H9 (cell line): ENCODE results near the gene SUPT3H. TPM values are rescaled to one million over a fixed set of nuclear protein-coding genes. Genes with fewer than 3 reads are reported as not detected.
"Not testable (repeated sequence)": the region's sequence is repeated elsewhere in the genome, so short reads cannot be mapped to it uniquely, and the experiment has no call there.

Experiments used
- DNase-seq: peaks from one replicate; pipeline ENCODE4 v3.0.0-alpha.2; 2017
- H2AFZ ChIP-seq: one replicate; pipeline ENCODE4 v1.6.1; 2013; ENCODE audit warnings: mild to moderate bottlenecking, low read length, control low read depth, moderate library complexity
- H2AK5ac ChIP-seq: 2 replicates; pipeline ENCODE4 v1.6.1; 2013; ENCODE audit warnings: low read length, control low read depth, mixed read lengths; ENCODE audit not compliant: insufficient read length
- H2BK120ac ChIP-seq: one replicate; pipeline ENCODE4 v1.6.1; 2013; ENCODE audit warnings: low read depth, mild to moderate bottlenecking, low read length, control low read depth, inconsistent platforms; ENCODE audit not compliant: poor library complexity, severe bottlenecking
- H2BK12ac ChIP-seq: 2 replicates; pipeline ENCODE4 v1.6.1; 2013; ENCODE audit warnings: low read length, control low read depth, mixed read lengths, low read depth; ENCODE audit not compliant: insufficient read length
- H2BK15ac ChIP-seq: 2 replicates; pipeline ENCODE4 v1.6.1; 2013; ENCODE audit warnings: low read depth, low read length, control low read depth
- H2BK20ac ChIP-seq: one replicate; pipeline ENCODE4 v1.6.1; 2013; ENCODE audit warnings: low read depth, mild to moderate bottlenecking, low read length, control low read depth, inconsistent platforms; ENCODE audit not compliant: poor library complexity, severe bottlenecking
- H2BK5ac ChIP-seq: 2 replicates; pipeline ENCODE4 v1.6.1; 2013; ENCODE audit warnings: low read length, control low read depth, mixed read lengths; ENCODE audit not compliant: insufficient read length
- H3K14ac ChIP-seq: 2 replicates; pipeline ENCODE4 v1.6.1; 2013; ENCODE audit warnings: low read length, control low read depth; ENCODE audit not compliant: insufficient read depth
- H3K18ac ChIP-seq: 2 replicates; pipeline ENCODE4 v1.6.1; 2013; ENCODE audit warnings: low read depth, mild to moderate bottlenecking, mixed read lengths, low read length, control low read depth; ENCODE audit not compliant: insufficient read length
- H3K23ac ChIP-seq: 2 replicates; pipeline ENCODE4 v1.6.1; 2013; ENCODE audit warnings: low read length, control low read depth, mixed read lengths, low read depth; ENCODE audit not compliant: insufficient read length
- H3K23me2 ChIP-seq: 2 replicates; pipeline ENCODE4 v1.6.1; 2013; ENCODE audit warnings: low read depth, mild to moderate bottlenecking, mixed read lengths, low read length, control low read depth; ENCODE audit not compliant: insufficient read length, poor library complexity, severe bottlenecking
- H3K27ac ChIP-seq: 2 replicates; pipeline ENCODE4 v1.5.1; 2013; ENCODE audit warnings: low read length, control low read depth, mixed read lengths, low read depth; ENCODE audit not compliant: insufficient read length
- H3K27me3 ChIP-seq: 2 replicates; pipeline ENCODE4 v1.6.1; 2013; ENCODE audit warnings: low read length, control low read depth, inconsistent platforms; ENCODE audit not compliant: insufficient read depth
- H3K4ac ChIP-seq: 2 replicates; pipeline ENCODE4 v1.6.1; 2013; ENCODE audit warnings: low read depth, mild to moderate bottlenecking, control low read depth, inconsistent platforms, low read length, moderate library complexity
- H3K4me1 ChIP-seq: 2 replicates; pipeline ENCODE4 v1.6.1; 2013; ENCODE audit warnings: low read length, control low read depth, inconsistent platforms; ENCODE audit not compliant: insufficient read depth
- H3K4me2 ChIP-seq: 2 replicates; pipeline ENCODE4 v1.6.1; 2013; ENCODE audit warnings: low read length, control low read depth, mixed read lengths; ENCODE audit not compliant: insufficient read length, insufficient read depth
- H3K56ac ChIP-seq: 2 replicates; pipeline ENCODE4 v1.6.1; 2013; ENCODE audit warnings: low read depth, mild to moderate bottlenecking, mixed read lengths, low read length, control low read depth; ENCODE audit not compliant: insufficient read length
- H3K79me1 ChIP-seq: 2 replicates; pipeline ENCODE4 v1.6.1; 2013; ENCODE audit warnings: low read depth, mild to moderate bottlenecking, moderate library complexity, low read length, control low read depth, inconsistent platforms; ENCODE audit not compliant: insufficient read depth, poor library complexity, severe bottlenecking
- H3K79me2 ChIP-seq: 2 replicates; pipeline ENCODE4 v1.6.1; 2013; ENCODE audit warnings: low read length, control low read depth, inconsistent platforms; ENCODE audit not compliant: insufficient read depth
- H3K9ac ChIP-seq: 2 replicates; pipeline ENCODE4 v1.6.1; 2013; ENCODE audit warnings: low read length, control low read depth, mixed read lengths; ENCODE audit not compliant: insufficient read length; ENCODE audit errors: extremely low read depth
- H3K9me3 ChIP-seq: one replicate; pipeline ENCODE4 v1.6.1; 2013; ENCODE audit warnings: low read depth, low read length, inconsistent platforms; ENCODE audit not compliant: control insufficient read depth
- H3T11ph ChIP-seq: one replicate; pipeline ENCODE4 v1.6.1; 2013; ENCODE audit warnings: mild to moderate bottlenecking, low read length, control low read depth, inconsistent platforms
- H4K20me1 ChIP-seq: one replicate; pipeline ENCODE4 v1.6.1; 2013; ENCODE audit not compliant: control insufficient read depth, insufficient read length, insufficient read depth
- H4K5ac ChIP-seq: 2 replicates; pipeline ENCODE4 v1.6.1; 2013; ENCODE audit warnings: low read depth, mild to moderate bottlenecking, mixed read lengths, low read length, control low read depth; ENCODE audit not compliant: insufficient read length
- H4K8ac ChIP-seq: replicated peaks from 2 replicates; pipeline ENCODE4 v1.6.1; 2013; ENCODE audit warnings: low read length, control low read depth, mixed read lengths, low read depth; ENCODE audit not compliant: insufficient read length
- H4K91ac ChIP-seq: 2 replicates; pipeline ENCODE4 v1.6.1; 2013; ENCODE audit warnings: low read depth, mild to moderate bottlenecking, moderate library complexity, mixed read lengths, low read length, control low read depth; ENCODE audit not compliant: insufficient read length
- H3K27ac Mint-ChIP-seq, 3 experiments: 2 replicates in 2 of 3; 3 replicates in 1 of 3; pipeline ENCODE4 v1.8.0; 2020 to 2021; ENCODE audit warnings: mixed read lengths in 3 of 3, mild to moderate bottlenecking in 1 of 3, moderate library complexity in 1 of 3
- H3K27me3 Mint-ChIP-seq: 2 replicates; pipeline ENCODE4 v1.8.0; 2021; ENCODE audit warnings: low read depth, mild to moderate bottlenecking, moderate library complexity, mixed read lengths
- H3K36me3 Mint-ChIP-seq, 3 experiments: 2 replicates in 2 of 3; 3 replicates in 1 of 3; pipeline ENCODE4 v1.8.0; 2020 to 2021; ENCODE audit warnings: low read depth in 3 of 3, mixed read lengths in 3 of 3; ENCODE audit not compliant: insufficient read depth in 1 of 3
- H3K4me1 Mint-ChIP-seq, 2 experiments: 2 replicates each; pipeline ENCODE4 v1.8.0; 2020; ENCODE audit warnings: mixed read lengths in 2 of 2
- H3K4me3 Mint-ChIP-seq, 2 experiments: 2 replicates in 1 of 2; 3 replicates in 1 of 2; pipeline ENCODE4 v1.8.0; 2020 to 2021; ENCODE audit warnings: mild to moderate bottlenecking in 2 of 2, mixed read lengths in 2 of 2, moderate library complexity in 1 of 2
- H3K9me3 Mint-ChIP-seq, 2 experiments: 2 replicates in 1 of 2; 3 replicates in 1 of 2; pipeline ENCODE4 v1.8.0; 2020; ENCODE audit warnings: mild to moderate bottlenecking in 2 of 2, mixed read lengths in 2 of 2, moderate library complexity in 1 of 2
- WGBS: extraction: QIAGEN DNeasy Blood & Tissue Kit; methylation state at CpG from one replicate; pipeline ENCODE4 v1.1.7; 2013; ENCODE audit warnings: missing lambda C conversion rate, low lambda C conversion rate, mixed read lengths; ENCODE audit not compliant: insufficient read length; ENCODE audit errors: extremely low coverage; 5-methylcytosine and 5-hydroxymethylcytosine counted together
- total RNA-seq: library from RNA; stranded (reverse); gene quantifications from 2 replicates; pipeline ENCODE4 v1.2.1, GENCODE V29; 2021
- TF ChIP-seq, protein P1 (sequence below): fragments of 200-600 bp; sonication (generic); conservative IDR thresholded peaks from 3 replicates; pipeline ENCODE4 v1.8.0; 2021; ENCODE audit warnings: antibody characterized with exemption, mild to moderate bottlenecking

Gene SUPT3H
- total RNA-seq, 1 experiment from 2014 or later = 22.5 TPM

DNA sequence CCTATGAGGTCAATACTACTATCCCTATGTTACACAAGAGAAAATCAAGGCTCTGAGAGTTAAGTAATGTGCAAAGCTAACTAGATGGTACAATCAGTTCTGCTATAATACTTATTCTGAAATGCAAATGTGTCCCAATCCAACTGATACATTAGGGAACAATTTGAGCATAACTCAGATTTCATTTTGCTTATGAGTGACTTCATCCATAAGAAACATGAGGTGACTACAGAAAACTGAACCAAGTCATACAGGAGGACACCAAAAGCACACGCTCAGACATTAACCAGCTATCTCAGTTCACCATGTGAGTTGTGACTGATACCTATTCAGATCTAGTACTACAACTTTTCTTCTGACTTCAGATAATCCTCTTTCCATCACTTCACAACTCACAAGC, 229.5 kb downstream of the SUPT3H start:
- Histone ChIP-seq H2BK5ac (no peak overlapping the region), H3K18ac (no peak overlapping the region)
- no peak for DNase-seq

DNA sequence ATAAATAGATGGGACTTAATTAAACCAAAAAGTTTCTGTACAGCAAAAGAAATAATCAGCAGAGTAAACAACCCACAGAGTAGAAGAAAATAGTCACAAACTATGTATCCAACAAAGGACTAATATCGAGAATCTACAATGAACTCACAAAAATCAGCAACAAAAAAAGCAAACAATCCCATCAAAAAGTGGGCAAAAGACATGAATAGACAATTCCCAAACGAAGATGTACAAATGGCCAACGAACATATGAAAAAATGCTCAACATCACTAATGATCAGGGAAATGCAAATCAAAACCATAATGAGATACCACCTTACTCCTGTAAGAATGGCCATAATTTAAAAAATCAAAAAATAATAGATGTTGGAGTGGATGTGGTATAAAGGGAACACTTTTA, 232.1 kb downstream of the SUPT3H start:
- not testable (repeated sequence) for H3K27me3 Mint-ChIP-seq, H3K27ac ChIP-seq, H3K9ac ChIP-seq, H3K79me2 ChIP-seq, H3K27ac Mint-ChIP-seq, H2BK5ac ChIP-seq, H3K9me3 ChIP-seq, H4K20me1 ChIP-seq, H3K14ac ChIP-seq, H2BK20ac ChIP-seq, H3K79me1 ChIP-seq, H3K23me2 ChIP-seq, H3K23ac ChIP-seq, H4K5ac ChIP-seq, H3K4me3 Mint-ChIP-seq, H3K4ac ChIP-seq, H3K56ac ChIP-seq, H4K91ac ChIP-seq, H3K4me1 ChIP-seq, H2AK5ac ChIP-seq, H3K4me2 ChIP-seq, H2AFZ ChIP-seq, H3K18ac ChIP-seq, H2BK120ac ChIP-seq, H3T11ph ChIP-seq, DNase-seq, H3K27me3 ChIP-seq, H4K8ac ChIP-seq, H2BK12ac ChIP-seq, H2BK15ac ChIP-seq
- Mint-ChIP-seq H3K36me3 (peaks cover 0 to 26% (median 9%) of the 10 kb centered on the region in 3 experiments; a peak in 6 of 7 replicates), H3K9me3 (peaks cover 13 to 19% of the 10 kb centered on the region in 2 experiments), H3K4me1 (peaks cover 0 to 13% of the 10 kb centered on the region in 2 experiments; a peak in 3 of 4 replicates)
- WGBS = no CpG with 5 or more reads among the region's 3 CpGs

More for the DNA sequence above, 229.5 kb downstream of the SUPT3H start:
- H3K23ac ChIP-seq = no peak overlapping the region
- WGBS = no CpG with 5 or more reads among the region's 1 CpG
- H2BK120ac ChIP-seq = no peak overlapping the region
- H3K27me3 ChIP-seq = no peaks in the 10 kb centered on the region
- H3K36me3 Mint-ChIP-seq = peaks cover 0 to 21% (median 9%) of the 10 kb centered on the region in 3 experiments; a peak in 6 of 7 replicates
- no peak overlapping the region for H3K9ac ChIP-seq
- H2BK15ac ChIP-seq = no peak overlapping the region
- H3K4me1 Mint-ChIP-seq = no peaks in the 10 kb centered on the region
- no peak overlapping the region for H3T11ph ChIP-seq
- H3K4me3 Mint-ChIP-seq = no peak overlapping the region
- H3K27ac ChIP-seq = no peak overlapping the region
- no peak overlapping the region for H2AK5ac ChIP-seq
- H3K27ac Mint-ChIP-seq = no peak overlapping the region
- no peaks in the 10 kb centered on the region for H3K79me2 ChIP-seq
- TF ChIP-seq, protein P1, sequence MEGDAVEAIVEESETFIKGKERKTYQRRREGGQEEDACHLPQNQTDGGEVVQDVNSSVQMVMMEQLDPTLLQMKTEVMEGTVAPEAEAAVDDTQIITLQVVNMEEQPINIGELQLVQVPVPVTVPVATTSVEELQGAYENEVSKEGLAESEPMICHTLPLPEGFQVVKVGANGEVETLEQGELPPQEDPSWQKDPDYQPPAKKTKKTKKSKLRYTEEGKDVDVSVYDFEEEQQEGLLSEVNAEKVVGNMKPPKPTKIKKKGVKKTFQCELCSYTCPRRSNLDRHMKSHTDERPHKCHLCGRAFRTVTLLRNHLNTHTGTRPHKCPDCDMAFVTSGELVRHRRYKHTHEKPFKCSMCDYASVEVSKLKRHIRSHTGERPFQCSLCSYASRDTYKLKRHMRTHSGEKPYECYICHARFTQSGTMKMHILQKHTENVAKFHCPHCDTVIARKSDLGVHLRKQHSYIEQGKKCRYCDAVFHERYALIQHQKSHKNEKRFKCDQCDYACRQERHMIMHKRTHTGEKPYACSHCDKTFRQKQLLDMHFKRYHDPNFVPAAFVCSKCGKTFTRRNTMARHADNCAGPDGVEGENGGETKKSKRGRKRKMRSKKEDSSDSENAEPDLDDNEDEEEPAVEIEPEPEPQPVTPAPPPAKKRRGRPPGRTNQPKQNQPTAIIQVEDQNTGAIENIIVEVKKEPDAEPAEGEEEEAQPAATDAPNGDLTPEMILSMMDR = no peak
- no peak overlapping the region for H3K4me2 ChIP-seq
- no peak overlapping the region for H4K91ac ChIP-seq
- H3K27me3 Mint-ChIP-seq = no peaks in the 10 kb centered on the region
- H4K5ac ChIP-seq = no peak overlapping the region
- H3K9me3 ChIP-seq = no peaks in the 10 kb centered on the region
- H3K56ac ChIP-seq = no peak overlapping the region
- no peak overlapping the region for H3K14ac ChIP-seq
- H3K9me3 Mint-ChIP-seq = peaks cover 13 to 19% of the 10 kb centered on the region in 2 experiments
- no peak overlapping the region for H3K4ac ChIP-seq
- no peaks in the 10 kb centered on the region for H3K4me1 ChIP-seq
- H4K20me1 ChIP-seq = no peaks in the 10 kb centered on the region
- no peak overlapping the region for H2BK12ac ChIP-seq
- no peak overlapping the region for H2BK20ac ChIP-seq
- H2AFZ ChIP-seq = no peak overlapping the region
- no peak overlapping the region for H4K8ac ChIP-seq
- H3K79me1 ChIP-seq = no peaks in the 10 kb centered on the region
- H3K23me2 ChIP-seq = no peaks in the 10 kb centered on the region
